B cell (primary cell): ENCODE measurements around the gene PRKCA. TPM values are rescaled to one million over a fixed set of nuclear protein-coding genes. Genes with fewer than 3 reads are reported as not detected.

ENCODE experiments used
- ATAC-seq: fragments of 200-7000 bp; cut with Tn5 transposase; one replicate; pipeline ENCODE4 v1.10.0; 2021; ENCODE audit warnings: low read depth, mild to moderate bottlenecking, moderate number of reproducible peaks, moderate library complexity
- CTCF ChIA-PET: fragments of 350-600 bp; sonication (Branson Sonifier 250); formaldehyde crosslinking; loops from one replicate; lab custom pipeline; 2021; ENCODE audit warnings: antibody characterized with exemption, inconsistent platforms; lab: Charles Lee
- POLR2A ChIA-PET: fragments of 350-600 bp; sonication (Branson Sonifier 250); formaldehyde crosslinking; loops from one replicate; lab custom pipeline; 2021; ENCODE audit warnings: antibody characterized with exemption; lab: Charles Lee
- DNase-seq: peaks from one replicate; pipeline ENCODE4 v3.0.0; 2013
- H2AFZ ChIP-seq: 2 replicates; pipeline ENCODE4 v1.6.1; 2012; ENCODE audit warnings: mild to moderate bottlenecking, low read depth, low read length; ENCODE audit not compliant: insufficient read depth, poor library complexity, severe bottlenecking
- H3K27ac ChIP-seq, 2 donors: 1 replicate in 1 of 2; 2 replicates in 1 of 2; pipeline ENCODE4 v1.5.1; 2012 to 2013; ENCODE audit warnings: low read length in 2 of 2, mild to moderate bottlenecking in 2 of 2, moderate library complexity in 1 of 2
- H3K27me3 ChIP-seq, 4 experiments: fragments of 200-600 bp in 1 of 4; sonication (generic) in 1 of 4; replicated peaks in 1 of 4; 1 replicate in 2 of 4; 2 replicates in 2 of 4; pipeline versions ENCODE4 v1.6.1 to v1.7.0; 2013 to 2016; ENCODE audit warnings: low read length in 3 of 4, mild to moderate bottlenecking in 2 of 4, mixed read lengths in 1 of 4, moderate library complexity in 1 of 4; ENCODE audit not compliant: insufficient read depth in 4 of 4, control insufficient read depth in 3 of 4; ENCODE audit errors: control extremely low read depth in 1 of 4
- H3K36me3 ChIP-seq, 2 experiments: replicated peaks in 1 of 2; 1 replicate in 1 of 2; 2 replicates in 1 of 2; pipeline versions ENCODE4 v1.6.1 to v1.7.1; 2013; ENCODE audit warnings: low read length in 1 of 2; ENCODE audit not compliant: insufficient read depth in 2 of 2, control insufficient read depth in 1 of 2; ENCODE audit errors: control extremely low read depth in 1 of 2, extremely low read depth in 1 of 2
- H3K4me1 ChIP-seq, 2 donors: fragments of 200-600 bp in 1 of 2; sonication (generic) in 1 of 2; 1 replicate in 1 of 2; 2 replicates in 1 of 2; pipeline versions ENCODE4 v1.5.1 to v1.6.1; 2013 to 2017; ENCODE audit warnings: low read length in 2 of 2; ENCODE audit not compliant: control insufficient read depth in 2 of 2, insufficient read depth in 2 of 2
- H3K4me2 ChIP-seq: replicated peaks from 2 replicates; pipeline ENCODE3; 2012; ENCODE audit warnings: mild to moderate bottlenecking, low read depth, low read length; ENCODE audit not compliant: poor library complexity, severe bottlenecking
- H3K4me3 ChIP-seq, 5 experiments: fragments of 200-600 bp in 1 of 5; sonication (generic) in 1 of 5; 1 replicate in 3 of 5; 2 replicates in 2 of 5; pipeline versions ENCODE4 v1.5.1 to v1.7.0; 2011 to 2016; ENCODE audit warnings: low read length in 4 of 5, mild to moderate bottlenecking in 4 of 5, low read depth in 2 of 5, control low read depth in 1 of 5, moderate library complexity in 1 of 5; ENCODE audit not compliant: insufficient read depth in 1 of 5; ENCODE audit errors: control extremely low read depth in 1 of 5, extremely low read depth in 1 of 5
- H3K79me2 ChIP-seq: fragments of 200-600 bp; sonication (generic); one replicate; pipeline ENCODE4 v1.6.0; 2016; ENCODE audit warnings: low read length; ENCODE audit not compliant: control insufficient read depth, insufficient read depth
- H3K9ac ChIP-seq: fragments of 200-600 bp; sonication (generic); 2 replicates; pipeline ENCODE4 v1.6.1; 2017; ENCODE audit warnings: mild to moderate bottlenecking, low read length, moderate library complexity
- H3K9me3 ChIP-seq, 3 donors: one replicate each; pipeline versions ENCODE4 v1.6.1 to v1.7.1; 2013; ENCODE audit warnings: low read length in 2 of 3; ENCODE audit not compliant: control insufficient read depth in 2 of 3, insufficient read depth in 1 of 3; ENCODE audit errors: control extremely low read depth in 1 of 3
- H4K20me1 ChIP-seq: 2 replicates; pipeline ENCODE4 v1.6.0; 2012; ENCODE audit warnings: mild to moderate bottlenecking, low read length; ENCODE audit not compliant: insufficient read depth, control insufficient read depth, poor library complexity, severe bottlenecking
- H3K27ac Mint-ChIP-seq: one replicate; pipeline ENCODE4 v1.8.0; 2021; ENCODE audit warnings: mixed read lengths
- H3K27me3 Mint-ChIP-seq: one replicate; pipeline ENCODE4 v1.8.0; 2021; ENCODE audit warnings: mixed read lengths
- H3K4me1 Mint-ChIP-seq: one replicate; pipeline ENCODE4 v1.8.0; 2021; ENCODE audit warnings: mixed read lengths
- H3K4me3 Mint-ChIP-seq: one replicate; pipeline ENCODE4 v1.8.0; 2021; ENCODE audit warnings: mixed read lengths
- H3K9me3 Mint-ChIP-seq: one replicate; pipeline ENCODE4 v1.8.0; 2022; ENCODE audit warnings: mixed read lengths; ENCODE audit not compliant: insufficient read depth
- EZH2 ChIP-seq: IDR thresholded peaks from 2 replicates; pipeline ENCODE4 v1.6.1; 2012; ENCODE audit warnings: borderline replicate concordance, low read depth, mild to moderate bottlenecking, moderate library complexity, low read length; ENCODE audit not compliant: insufficient read depth, poor library complexity, severe bottlenecking
- WGBS: methylation state at CpG from one replicate; pipeline ENCODE4 v1.1.5; 2013; ENCODE audit warnings: missing lambda C conversion rate; ENCODE audit not compliant: insufficient coverage; 5-methylcytosine and 5-hydroxymethylcytosine counted together
- intact Hi-C: fragments of 100-400 bp; cut with micrococcal nuclease; formaldehyde crosslinking; loops from one replicate; pipeline ENCODE4 v1.10.0; 2022
- polyA plus RNA-seq: library from polyadenylated mRNA; depleted of rRNA; stranded (reverse); fragments of >200 nt; gene quantifications from 2 replicates; pipeline ENCODE4 v1.2.3, GENCODE V29; 2012
- total RNA-seq, 2 donors: library from RNA; stranded (reverse); fragments of 120-200 nt in 1 of 2; gene quantifications; 1 replicate in 1 of 2; 2 replicates in 1 of 2; pipeline versions ENCODE4 v1.2.3 to v1.2.4, GENCODE V29; 2013 to 2022
- TF ChIP-seq, protein P1 (sequence below): fragments of 200-600 bp; IDR thresholded peaks from one replicate; pipeline ENCODE4 v1.8.0; 2022; ENCODE audit warnings: antibody characterized with exemption, mild to moderate bottlenecking

The PRKCA gene
- total and polyA plus RNA-seq, 2 donors (not counting 1 experiment from before 2014, with no cell fraction given), result 0.33 to 7.7 TPM

DNA sequence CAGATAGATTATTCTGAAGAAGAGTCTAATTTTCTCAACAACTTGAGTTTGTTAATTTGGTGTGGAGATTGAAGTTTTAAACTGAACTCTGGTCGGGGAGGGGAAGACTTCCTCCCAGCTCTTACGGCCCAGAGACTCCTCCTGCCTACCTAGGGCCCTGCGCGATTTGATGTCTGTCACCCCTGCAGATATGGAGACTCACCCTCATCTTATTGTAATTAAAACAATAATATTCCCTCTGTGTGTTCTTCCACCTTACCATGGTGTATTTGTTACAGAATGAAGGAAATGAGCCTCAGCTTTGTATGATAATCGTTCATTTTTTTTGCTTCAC, 348.1 kb downstream of the PRKCA start:
- DNase-seq (no peak), ATAC-seq (no peak)
- Histone ChIP-seq H3K27ac (no peak overlapping the region), H2AFZ (no peak overlapping the region), H3K36me3 (no peaks in the 10 kb centered on the region), H3K4me1 (no peaks in the 10 kb centered on the region), H4K20me1 (no peaks in the 10 kb centered on the region), H3K9me3 (no peaks in the 10 kb centered on the region), H3K27me3 (no peaks in the 10 kb centered on the region), H3K4me2 (no peak overlapping the region), H3K4me3 (no peak overlapping the region), H3K9ac (no peak overlapping the region), H3K79me2 (no peaks in the 10 kb centered on the region)
- WGBS, result no CpG with 5 or more reads among the region's 5 CpGs
- H3K9me3 Mint-ChIP-seq, result no peaks in the 10 kb centered on the region
- no peaks in the 10 kb centered on the region for H3K4me1 Mint-ChIP-seq
- H3K4me3 Mint-ChIP-seq, result no peak overlapping the region
- no peak overlapping the region for H3K27ac Mint-ChIP-seq
- ChIA-PET CTCF (no interaction called here), POLR2A (no interaction called here)
- TF ChIP-seq, protein P1, sequence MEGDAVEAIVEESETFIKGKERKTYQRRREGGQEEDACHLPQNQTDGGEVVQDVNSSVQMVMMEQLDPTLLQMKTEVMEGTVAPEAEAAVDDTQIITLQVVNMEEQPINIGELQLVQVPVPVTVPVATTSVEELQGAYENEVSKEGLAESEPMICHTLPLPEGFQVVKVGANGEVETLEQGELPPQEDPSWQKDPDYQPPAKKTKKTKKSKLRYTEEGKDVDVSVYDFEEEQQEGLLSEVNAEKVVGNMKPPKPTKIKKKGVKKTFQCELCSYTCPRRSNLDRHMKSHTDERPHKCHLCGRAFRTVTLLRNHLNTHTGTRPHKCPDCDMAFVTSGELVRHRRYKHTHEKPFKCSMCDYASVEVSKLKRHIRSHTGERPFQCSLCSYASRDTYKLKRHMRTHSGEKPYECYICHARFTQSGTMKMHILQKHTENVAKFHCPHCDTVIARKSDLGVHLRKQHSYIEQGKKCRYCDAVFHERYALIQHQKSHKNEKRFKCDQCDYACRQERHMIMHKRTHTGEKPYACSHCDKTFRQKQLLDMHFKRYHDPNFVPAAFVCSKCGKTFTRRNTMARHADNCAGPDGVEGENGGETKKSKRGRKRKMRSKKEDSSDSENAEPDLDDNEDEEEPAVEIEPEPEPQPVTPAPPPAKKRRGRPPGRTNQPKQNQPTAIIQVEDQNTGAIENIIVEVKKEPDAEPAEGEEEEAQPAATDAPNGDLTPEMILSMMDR, result no peak
- TF ChIP-seq EZH2, result no peak
- peaks cover 3% of the 10 kb centered on the region for H3K27me3 Mint-ChIP-seq
- intact Hi-C loops, result no loop called here

DNA sequence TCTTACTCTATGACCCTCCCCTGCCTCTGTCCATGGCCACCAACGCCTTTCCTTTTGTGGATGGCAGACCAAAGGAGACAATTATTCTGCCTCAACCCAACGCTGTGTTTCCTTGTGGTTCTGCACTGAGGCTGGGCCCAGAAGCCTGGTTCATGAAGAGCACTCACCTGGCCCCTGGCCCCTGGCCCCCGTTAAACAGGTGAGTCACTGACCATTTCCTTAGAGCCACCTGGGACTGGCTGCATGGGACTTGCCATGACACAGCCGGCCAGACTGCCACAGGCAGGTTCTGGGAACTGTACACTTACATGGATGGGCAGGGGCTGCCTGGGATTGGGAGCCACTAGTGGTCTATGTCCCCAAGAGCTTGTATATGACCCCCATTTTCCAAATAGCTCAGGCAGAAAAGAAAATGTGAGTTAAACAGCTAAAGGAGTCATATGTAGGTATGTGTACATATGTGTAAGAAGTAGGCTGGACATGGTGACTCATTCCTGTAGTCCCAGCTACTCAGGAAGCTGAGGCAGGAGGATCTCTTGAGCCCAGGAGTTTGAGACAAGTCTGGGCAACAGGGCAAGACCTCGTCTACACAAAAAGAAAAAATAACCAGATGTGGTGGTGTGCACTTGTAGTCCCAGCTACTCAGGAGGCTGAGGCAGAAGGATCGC, 350.6 kb downstream of the PRKCA start:
- H3K27ac Mint-ChIP-seq, result no peak overlapping the region
- no peak overlapping the region for H3K4me3 ChIP-seq
- no peak for DNase-seq
- no peak for ATAC-seq
- H2AFZ ChIP-seq, result no peak overlapping the region
- no peaks in the 10 kb centered on the region for H3K4me1 Mint-ChIP-seq
- TF ChIP-seq EZH2, result no peak
- TF ChIP-seq, protein P1, result no peak
- H3K36me3 ChIP-seq, result no peaks in the 10 kb centered on the region
- ChIA-PET CTCF (interaction anchor here (0.6 kb wide), 1 partner anchor 294 kb away, joined by 5 read pairs; no protein-coding TSS in a partner anchor), POLR2A (interaction anchor here (0.6 kb wide), 1 partner anchor 49 kb away, joined by 3 read pairs; no protein-coding TSS in a partner anchor)
- H3K27ac ChIP-seq, result no peak overlapping the region
- WGBS, result 91% methylated on average over 4 of the region's 6 CpGs
- H3K4me2 ChIP-seq, result no peak overlapping the region
- intact Hi-C loops, result no loop called here
- H3K9me3 Mint-ChIP-seq, result peaks cover 2% of the 10 kb centered on the region
- no peaks in the 10 kb centered on the region for H3K79me2 ChIP-seq
- H4K20me1 ChIP-seq, result no peaks in the 10 kb centered on the region
- H3K27me3 ChIP-seq, result no peaks in the 10 kb centered on the region
- H3K4me1 ChIP-seq, result no peaks in the 10 kb centered on the region
- H3K4me3 Mint-ChIP-seq, result no peak overlapping the region
- H3K9ac ChIP-seq, result no peak overlapping the region
- no peaks in the 10 kb centered on the region for H3K9me3 ChIP-seq
- peaks cover 3% of the 10 kb centered on the region for H3K27me3 Mint-ChIP-seq
